CMK (cell line): Measurements from ENCODE around the gene MLF2.
A peak's percentile ranks its signal among the peaks of the same experiment; 100 is the strongest.
"Not testable (repeated sequence)": the region's sequence is repeated elsewhere in the genome, so short reads cannot be mapped to it uniquely, and the experiment has no call there.

Experiments
- DNase-seq: peaks from one replicate; pipeline ENCODE4 v3.0.0-alpha.2; 2010; ENCODE audit warnings: low read depth

The MLF2 gene

GRCh38 chr12:6765048-6765633 is 12.2 kb upstream of the MLF2 start:
- DNase-seq = no peak

GRCh38 chr12:6764011-6764828 is 11.3 kb upstream of the MLF2 start:
- DNase-seq = peak; percentile 85

GRCh38 chr12:6763380-6763779 is 10.4 kb upstream of the MLF2 start:
- no peak for DNase-seq

- DNase-seq = no peak
Observed at GRCh38 chr12:6759741-6760140, 6.8 kb upstream of the MLF2 start.

- DNase-seq = no peak
Observed at GRCh38 chr12:6758506-6759095, 5.7 kb upstream of the MLF2 start.

GRCh38 chr12:6757028-6757690 is 4.2 kb upstream of the MLF2 start:
- no peak for DNase-seq

GRCh38 chr12:6754411-6754810 is 1.5 kb upstream of the MLF2 start:
- DNase-seq = no peak

- no peak for DNase-seq
Observed at GRCh38 chr12:6753772-6754356, 923 bp upstream of the MLF2 start.

- DNase-seq = no peak
Observed at GRCh38 chr12:6752167-6752920, 597 bp downstream of the MLF2 start.

- DNase-seq = no peak
Observed at GRCh38 chr12:6751767-6752166, 1.2 kb downstream of the MLF2 start.

- DNase-seq = no peak
Observed at GRCh38 chr12:6750506-6750905, 2.4 kb downstream of the MLF2 start.

GRCh38 chr12:6748761-6749160 is 4.2 kb downstream of the MLF2 start:
- no peak for DNase-seq

GRCh38 chr12:6747216-6747615 is 5.7 kb downstream of the MLF2 start:
- DNase-seq = no peak

GRCh38 chr12:6745741-6746525 is 7.0 kb downstream of the MLF2 start:
- no peak for DNase-seq

- DNase-seq = not testable (repeated sequence)
Observed at GRCh38 chr12:6743300-6743699, 9.6 kb downstream of the MLF2 start.

GRCh38 chr12:6742834-6743233 is 10.1 kb downstream of the MLF2 start:
- DNase-seq = no peak

- not testable (repeated sequence) for DNase-seq
Observed at GRCh38 chr12:6742080-6742479, 10.9 kb downstream of the MLF2 start.

GRCh38 chr12:6736754-6737153 is 16.2 kb downstream of the MLF2 start:
- no peak for DNase-seq

- no peak for DNase-seq
Observed at GRCh38 chr12:6735448-6736191, 17.3 kb downstream of the MLF2 start.
